H1 (cell line): ENCODE measurements around the gene ZNF556. TPM values are rescaled to one million over a fixed set of nuclear protein-coding genes. Genes with fewer than 3 reads are reported as not detected.

Experiments
- CHD7 ChIP-seq: fragments of 300-600 bp; sonication (generic); IDR thresholded peaks from 2 replicates; pipeline ENCODE4 v1.7.1; 2012; ENCODE audit warnings: low read length, moderate library complexity, mild to moderate bottlenecking, inconsistent platforms; ENCODE audit not compliant: insufficient replicate concordance
- FOSL1 ChIP-seq: IDR thresholded peaks from 2 replicates; pipeline ENCODE4 v1.6.1; 2011; ENCODE audit warnings: mild to moderate bottlenecking, low read depth, low read length, moderate library complexity; ENCODE audit not compliant: insufficient read depth
- KDM1A ChIP-seq: fragments of 200-600, 300-600 bp; sonication (generic); IDR thresholded peaks from 2 replicates; pipeline ENCODE4 v1.7.1; 2016; ENCODE audit warnings: mild to moderate bottlenecking, low read length, borderline replicate concordance
- MAFK ChIP-seq: IDR thresholded peaks from 2 replicates; pipeline ENCODE4 v1.6.1; 2012; ENCODE audit warnings: low read depth, mild to moderate bottlenecking, improper control_type of control experiment, low read length
- NANOG ChIP-seq: IDR thresholded peaks from 2 replicates; pipeline ENCODE4 v1.6.1; 2011; ENCODE audit warnings: low read length, low read depth, mild to moderate bottlenecking, inconsistent platforms; ENCODE audit not compliant: insufficient read depth, poor library complexity, severe bottlenecking
- PHF8 ChIP-seq: fragments of 200-600 bp; sonication (generic); conservative IDR thresholded peaks from 2 replicates; pipeline ENCODE4 v1.7.1; 2012; ENCODE audit warnings: low read depth, mild to moderate bottlenecking, inconsistent platforms, low read length, moderate library complexity
- RAD21 ChIP-seq, 2 experiments: IDR thresholded peaks in 1 of 2; conservative IDR thresholded peaks in 1 of 2; 2 replicates each; pipeline ENCODE4 v1.6.1; 2011; ENCODE audit warnings: low read depth in 2 of 2, low read length in 2 of 2, improper control_type of control experiment in 1 of 2, inconsistent platforms in 1 of 2, mild to moderate bottlenecking in 1 of 2, moderate library complexity in 1 of 2
- SAP30 ChIP-seq: fragments of 300-600 bp; sonication (generic); IDR thresholded peaks from 2 replicates; pipeline ENCODE4 v1.7.1; 2012; ENCODE audit warnings: low read length, moderate library complexity, mild to moderate bottlenecking, inconsistent platforms; ENCODE audit not compliant: insufficient read depth, insufficient replicate concordance
- SIRT6 ChIP-seq: IDR thresholded peaks from one replicate; pipeline ENCODE4 v1.7.1; 2012; ENCODE audit warnings: low read length, inconsistent platforms
- TCF12 ChIP-seq: IDR thresholded peaks from 2 replicates; pipeline ENCODE4 v1.6.1; 2011; ENCODE audit warnings: low read depth, mild to moderate bottlenecking, low read length
- polyA plus RNA-seq, 7 experiments: library from polyadenylated mRNA; depleted of rRNA in 3 of 7; stranded (reverse) in 5 of 7; unstranded in 2 of 7; fragments of >200 nt in 5 of 7; fragments of 200-250 nt in 2 of 7; gene quantifications; 1 replicate in 5 of 7; 2 replicates in 1 of 7; 4 replicates in 1 of 7; pipeline versions ENCODE4 v1.2.1 to v1.2.3, GENCODE V29; 2011 to 2013; ENCODE audit warnings: missing spikeins in 2 of 7, mixed read lengths in 2 of 7
- total RNA-seq: library from RNA; stranded (reverse); fragmentation: NEBNext Ultra II Directional; extraction: Animal tissue kit (Norgen Biotek cat#: 25700); gene quantifications from 2 replicates; pipeline ENCODE4 v1.2.1, GENCODE V29; 2021

ZNF556 gene
- total and polyA plus RNA-seq, 2 of the 8 experiments (the other 6 are each of a cell fraction or from before 2014, with no cell fraction given) = not detected

- TF ChIP-seq CHD7 (no peak), PHF8 (no peak), SIRT6 (no peak), MAFK (no peak), KDM1A (no peak), FOSL1 (no peak), RAD21 (IDR thresholded peaks at IDR 0.05 in 1 of 2, conservative IDR thresholded peaks at IDR 0.05 in 1 of 2; ENCODE audit: low read depth in 2 of 2, low read length in 2 of 2) (no peak), SAP30 (no peak), NANOG (no peak), TCF12 (no peak)
- TF ChIP-seq, all 59 proteins: peak for 0
Measured at GRCh38 chr19:2827022-2827421, 40.1 kb upstream of the ZNF556 start (continued).
